Uterus (tissue), 4 donors: ENCODE measurements around the gene PTPN12. TPM values are rescaled to one million over a fixed set of nuclear protein-coding genes. Genes with fewer than 3 reads are reported as not detected.

Experiments
- DNase-seq, 2 donors: peaks; one replicate each; pipeline ENCODE4 v3.0.0-alpha.2; 2019 to 2020
- H3K27ac ChIP-seq, 2 donors: fragments of 200-600 bp; sonication (generic); 1 replicate in 1 of 2; 2 replicates in 1 of 2; pipeline ENCODE4 v1.5.1; 2016 to 2018
- H3K27me3 ChIP-seq, 2 donors: fragments of 200-600 bp; sonication (generic); one replicate each; pipeline ENCODE4 v1.5.1; 2018 to 2019; ENCODE audit warnings: control low read depth in 1 of 2
- H3K36me3 ChIP-seq, 2 donors: fragments of 200-600 bp; sonication (generic); one replicate each; pipeline ENCODE4 v1.5.1; 2019; ENCODE audit warnings: control low read depth in 1 of 2
- H3K4me1 ChIP-seq, 2 donors: fragments of 200-600 bp; sonication (generic); one replicate each; pipeline ENCODE4 v1.5.1; 2018 to 2019; ENCODE audit warnings: control low read depth in 1 of 2
- H3K4me3 ChIP-seq, 2 donors: fragments of 200-600 bp; sonication (generic); 1 replicate in 1 of 2; 2 replicates in 1 of 2; pipeline ENCODE4 v1.5.1; 2018 to 2019; ENCODE audit warnings: mild to moderate bottlenecking in 1 of 2
- H3K9me3 ChIP-seq, 2 donors: fragments of 200-600 bp; sonication (generic); one replicate each; pipeline ENCODE4 v1.5.1; 2019; ENCODE audit warnings: control low read depth in 1 of 2
- CTCF ChIP-seq, 4 experiments: fragments of 200-600 bp in 2 of 4; fragments of 450-650 bp in 2 of 4; sonication (generic) in 2 of 4; IDR thresholded peaks; one replicate each; pipeline ENCODE4 v1.5.1; 2016 to 2019; ENCODE audit warnings: antibody characterized with exemption in 4 of 4, mild to moderate bottlenecking in 2 of 4, moderate library complexity in 1 of 4
- POLR2A ChIP-seq, 2 donors: fragments of 450-650 bp; IDR thresholded peaks; one replicate each; pipeline ENCODE4 v1.6.1; 2016; ENCODE audit warnings: antibody characterized with exemption in 2 of 2, mild to moderate bottlenecking in 1 of 2, moderate library complexity in 1 of 2
- intact Hi-C: fragments of 100-400 bp; cut with DNase I; formaldehyde crosslinking; loops from one replicate; pipeline ENCODE4 v1.15.1; 2023; ENCODE audit warnings: low total_unique reads
- total RNA-seq, 4 donors: library from RNA; depleted of rRNA in 3 of 4; stranded (reverse); fragments of >200 nt in 3 of 4; gene quantifications; one replicate each; pipeline versions ENCODE4 v1.1.0 to v1.2.4, GENCODE V29; 2014 to 2023
- donor health status: DM: yes; HTN: yes; CAD: no.

Gene PTPN12
- 100 to 1,000 TPM in 2 of 4 donors, 10 to 100 TPM in 2; 52.0 to 123 (median 96.5) TPM for total RNA-seq

- no peaks in the 10 kb centered on the region for H3K9me3 ChIP-seq
- no peak for TF ChIP-seq CTCF (IDR thresholded peaks at IDR 0.05)
- TF ChIP-seq POLR2A (IDR thresholded peaks at IDR 0.05), result no peak
- no peaks in the 10 kb centered on the region for H3K27me3 ChIP-seq
- peaks cover 0 to 8% of the 10 kb centered on the region in 2 donors for H3K4me1 ChIP-seq
- intact Hi-C loops, result no loop called here
- DNase-seq, result peak in 1 of 2 donors; percentile 76
- peak within 1 kb of the TSS; percentile 84 to 88 for H3K4me3 ChIP-seq
- H3K36me3 ChIP-seq, result no peaks in the 10 kb centered on the region
- peak within 1 kb of the TSS; percentile 95 to 97 for H3K27ac ChIP-seq
Observed at GRCh38 chr7:77537136-77537777, at the start of gene PTPN12. Gene PTPN12, plus strand, starts transcription at chr7:77537295. Its CDS starts 252 bp downstream, at chr7:77537547.

GRCh38 chr7:77488986-77489385 lies 48.1 kb upstream of the PTPN12 start:
- no peak for DNase-seq
- Histone ChIP-seq H3K9me3 (no peaks in the 10 kb centered on the region), H3K36me3 (no peaks in the 10 kb centered on the region), H3K4me1 (no peaks in the 10 kb centered on the region), H3K4me3 (no peak overlapping the region), H3K27ac (no peak overlapping the region), H3K27me3 (no peaks in the 10 kb centered on the region)
- intact Hi-C loops, result no loop called here
- TF ChIP-seq CTCF (IDR thresholded peaks at IDR 0.05) (no peak), POLR2A (IDR thresholded peaks at IDR 0.05) (no peak)

DNA sequence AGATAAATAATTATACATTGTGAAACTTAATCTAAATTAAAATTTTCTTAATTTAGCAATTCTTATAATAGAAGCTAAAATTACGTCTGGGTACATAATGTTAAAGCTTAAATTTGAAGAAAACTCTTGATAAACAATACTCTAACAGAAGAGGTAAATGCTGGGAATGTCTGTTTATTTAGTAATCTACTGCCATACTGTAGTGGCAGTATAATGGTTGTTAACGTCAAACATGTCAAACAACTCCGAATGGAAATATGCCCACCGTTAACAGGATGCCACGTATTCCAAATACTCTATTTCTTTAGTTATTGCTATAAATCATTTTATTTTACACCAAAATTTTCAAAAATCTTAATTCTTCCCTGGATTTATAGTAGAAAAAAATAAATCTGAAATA lies 40.0 kb upstream of the PTPN12 start:
- intact Hi-C loops, result no loop called here
- TF ChIP-seq CTCF (IDR thresholded peaks at IDR 0.05) (no peak), POLR2A (IDR thresholded peaks at IDR 0.05) (no peak)
- Histone ChIP-seq H3K36me3 (no peaks in the 10 kb centered on the region), H3K4me3 (no peak overlapping the region), H3K9me3 (no peaks in the 10 kb centered on the region), H3K4me1 (no peaks in the 10 kb centered on the region), H3K27me3 (no peaks in the 10 kb centered on the region), H3K27ac (no peak overlapping the region)
- no peak for DNase-seq

- no peaks in the 10 kb centered on the region for H3K36me3 ChIP-seq
- H3K4me1 ChIP-seq, result no peaks in the 10 kb centered on the region
- no peak overlapping the region for H3K4me3 ChIP-seq
- H3K27ac ChIP-seq, result no peak overlapping the region
- no peak for DNase-seq
- H3K9me3 ChIP-seq, result no peaks in the 10 kb centered on the region
- intact Hi-C loops, result no loop called here
- H3K27me3 ChIP-seq, result no peaks in the 10 kb centered on the region
- TF ChIP-seq POLR2A (IDR thresholded peaks at IDR 0.05) (no peak), CTCF (IDR thresholded peaks at IDR 0.05) (no peak)
Observed at GRCh38 chr7:77498659-77499379, 38.3 kb upstream of the PTPN12 start.

DNA sequence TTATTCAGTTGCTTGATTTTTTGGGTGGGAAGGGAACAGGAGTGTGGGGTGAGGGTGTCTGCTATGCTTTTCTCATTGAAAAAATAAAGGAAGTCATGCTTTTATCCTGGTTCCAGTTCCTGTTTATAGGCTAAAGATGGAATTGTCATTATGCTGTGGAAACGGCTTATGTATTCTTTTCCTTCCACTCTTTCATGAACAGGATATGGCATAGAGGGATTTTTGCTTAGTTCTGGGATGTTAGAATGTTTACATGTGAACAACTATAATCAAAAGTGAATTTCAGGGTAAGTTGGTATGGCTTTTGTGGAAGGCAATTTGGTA lies 35.9 kb upstream of the PTPN12 start:
- Histone ChIP-seq H3K4me3 (no peak overlapping the region), H3K9me3 (no peaks in the 10 kb centered on the region), H3K27me3 (no peaks in the 10 kb centered on the region), H3K4me1 (no peaks in the 10 kb centered on the region), H3K36me3 (no peaks in the 10 kb centered on the region), H3K27ac (no peak overlapping the region)
- intact Hi-C loops, result no loop called here
- no peak for TF ChIP-seq CTCF (IDR thresholded peaks at IDR 0.05)
- no peak for TF ChIP-seq POLR2A (IDR thresholded peaks at IDR 0.05)
- no peak for DNase-seq
